HG02678 (cell line): ENCODE measurements around the gene KLRC3.
"Not testable (repeated sequence)": the region's sequence is repeated elsewhere in the genome, so short reads cannot be mapped to it uniquely, and the experiment has no call there.

ENCODE experiments used
- ATAC-seq: cut with Tn5 transposase; IDR thresholded peaks from one replicate; pipeline ENCODE4 v1.9.1; 2021; ENCODE audit warnings: mild to moderate bottlenecking, moderate library complexity; ENCODE audit not compliant: unreplicated experiment

Gene KLRC3

DNA sequence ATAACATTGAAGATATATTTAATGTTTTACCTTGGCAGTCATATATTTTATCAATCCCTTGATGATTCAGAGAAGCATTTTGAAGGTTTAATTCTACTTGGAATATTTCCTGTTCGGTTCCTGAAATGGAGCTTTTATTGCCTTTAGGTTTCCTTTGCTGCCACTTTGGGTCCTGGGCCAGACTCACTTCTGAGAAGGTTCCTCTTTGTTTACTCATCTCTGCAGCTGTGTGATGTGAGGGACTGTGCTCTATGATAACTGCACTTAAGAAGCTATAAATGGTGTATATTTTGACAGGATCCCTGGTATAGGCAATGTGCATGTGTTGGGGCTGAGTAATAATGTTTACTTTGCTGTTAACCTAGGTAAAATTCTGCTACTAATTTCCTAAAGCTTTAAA is at the start of gene KLRC3:
Gene KLRC3 (minus strand): TSS at position 262 of the 400 bp plus-strand sequence. CDS start 45 bp downstream, at position 217.
- ATAC-seq, result not testable (repeated sequence)

DNA sequence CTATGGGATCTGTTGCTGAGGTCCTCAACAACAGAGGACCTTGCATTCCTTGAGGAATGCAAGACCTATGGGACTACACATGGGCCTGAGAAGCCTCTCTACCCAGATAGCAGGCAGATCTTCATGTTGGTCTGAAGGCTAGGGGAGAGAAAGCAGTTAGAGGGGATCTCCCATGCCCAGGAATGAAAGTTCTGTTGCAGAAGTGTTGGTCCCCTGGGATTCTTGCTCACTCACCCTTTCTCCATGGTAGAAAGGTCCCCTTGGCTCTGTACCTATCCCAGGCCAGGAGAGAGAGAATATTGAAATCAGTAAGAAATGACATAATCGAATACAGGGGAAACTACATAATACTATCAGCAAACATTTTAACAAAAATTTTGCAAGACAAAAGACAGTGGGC is 49.3 kb upstream of the KLRC3 start:
- ATAC-seq, result no peak

DNA sequence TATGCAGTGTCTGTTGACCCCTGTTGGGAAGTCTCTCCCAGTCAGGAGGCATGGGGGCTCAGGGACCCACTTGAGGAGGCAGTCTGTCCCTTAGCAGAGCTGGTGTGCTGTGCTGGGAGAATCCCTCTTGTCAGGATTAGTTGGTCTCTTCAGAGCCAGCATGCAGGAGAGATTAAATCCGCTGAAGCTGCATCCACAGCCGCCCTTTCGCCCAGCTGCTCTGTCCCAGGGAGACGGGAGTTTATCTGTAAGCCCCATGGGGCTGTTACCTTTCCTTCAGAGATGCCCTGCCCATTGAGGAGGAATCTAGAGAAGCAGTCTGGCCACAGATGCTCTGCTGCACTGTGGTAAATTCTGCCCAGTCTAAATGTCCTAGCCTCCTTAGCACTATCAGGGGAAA is 45.9 kb upstream of the KLRC3 start:
- ATAC-seq, result no peak

DNA sequence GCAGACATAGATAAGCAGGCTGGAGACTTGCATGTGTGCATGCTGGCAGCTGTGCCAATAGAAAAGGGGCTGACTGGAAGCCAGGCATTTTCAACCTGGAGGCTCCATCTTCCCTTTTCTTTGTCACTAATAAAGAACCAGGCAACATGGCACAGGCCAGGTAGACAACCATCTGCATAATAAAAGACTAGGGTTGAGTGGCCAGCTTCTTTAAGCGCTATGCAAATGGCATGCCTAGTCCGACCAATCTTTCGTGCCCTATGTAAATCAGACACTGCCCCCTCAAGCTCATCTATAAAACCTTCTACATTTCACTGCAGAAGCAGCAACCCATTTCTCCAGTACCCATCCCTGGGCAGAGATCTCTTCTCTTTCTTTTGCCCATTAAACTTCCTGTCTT is 37.4 kb upstream of the KLRC3 start:
- no peak for ATAC-seq

DNA sequence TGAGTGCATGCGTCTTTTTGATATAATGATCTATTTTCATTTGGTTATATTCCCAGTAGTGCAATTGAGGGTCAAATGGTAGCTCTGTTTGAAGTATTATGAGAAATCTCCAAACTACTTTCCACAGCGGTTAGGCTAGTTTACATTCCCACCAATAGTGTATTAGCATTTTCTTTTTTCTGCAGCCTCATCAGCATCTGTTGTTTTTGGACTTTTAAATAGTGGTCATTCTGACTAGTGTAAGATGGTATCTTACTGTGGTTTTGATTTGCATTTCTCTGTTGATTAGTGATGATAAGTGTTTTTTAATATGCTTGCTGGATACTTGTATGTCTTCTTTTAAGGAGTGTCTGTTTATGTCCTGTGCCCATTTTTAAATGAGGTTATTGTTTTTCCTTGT is 36.5 kb upstream of the KLRC3 start:
- no peak for ATAC-seq

DNA sequence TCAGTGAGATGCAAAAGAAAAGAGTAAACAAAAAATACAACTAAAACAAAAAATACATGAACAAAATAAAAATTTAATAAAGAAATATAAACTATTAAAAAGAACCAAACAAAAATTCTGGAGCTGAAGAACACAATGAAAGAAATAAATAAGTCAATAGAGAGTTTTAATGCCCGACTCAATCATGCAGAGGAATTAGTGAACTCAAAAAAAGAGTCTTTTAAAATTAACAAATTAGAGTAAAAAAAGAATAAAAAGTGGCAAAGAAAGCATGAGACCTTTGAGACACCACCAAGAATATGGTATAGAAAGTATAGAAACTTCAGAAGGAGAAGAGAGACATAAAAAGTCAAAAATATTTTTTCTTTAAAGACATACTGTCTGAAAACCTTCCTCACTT is 35.4 kb upstream of the KLRC3 start:
- ATAC-seq, result no peak

DNA sequence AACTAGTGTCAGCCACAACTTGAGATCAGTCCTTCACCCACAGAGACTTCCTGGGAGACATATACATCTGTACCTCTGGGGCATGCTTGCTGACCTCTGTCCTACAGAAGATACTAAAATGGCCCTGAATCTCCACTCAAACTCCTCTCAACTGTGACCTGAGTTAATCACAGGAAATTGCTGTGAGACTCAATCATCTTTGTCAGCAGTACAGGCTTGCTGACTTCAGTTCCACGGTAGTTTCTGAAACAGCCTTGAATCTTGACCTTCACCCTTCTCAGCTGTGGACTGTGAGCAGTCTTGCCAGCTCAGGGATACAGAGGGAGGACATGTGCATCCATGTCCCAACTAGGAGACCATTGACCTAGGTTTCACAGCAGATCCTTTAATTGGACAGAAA is 34.1 kb upstream of the KLRC3 start:
- no peak for ATAC-seq

DNA sequence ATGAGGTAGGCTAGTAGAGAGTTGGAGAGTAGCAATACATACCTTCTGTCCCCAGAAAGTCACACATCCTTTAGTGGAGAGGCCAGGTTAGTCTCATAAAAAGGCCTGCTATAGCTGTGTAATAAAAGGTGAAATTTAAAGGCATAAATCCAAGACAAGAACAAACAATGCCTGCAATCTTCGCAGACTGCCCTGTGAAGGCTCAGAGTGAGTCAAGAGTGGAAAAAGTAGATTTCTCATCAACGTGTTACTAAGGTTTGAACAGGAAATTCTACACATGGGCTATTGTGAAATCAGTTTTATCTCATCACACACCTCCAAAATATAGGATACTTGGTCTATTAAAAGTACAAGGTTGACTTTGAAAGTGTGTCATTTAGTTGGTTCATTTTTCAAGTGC is 32.8 kb upstream of the KLRC3 start, which contains the start of gene KLRC1:
Gene KLRC1 (minus strand): TSS at position 222 of the 400 bp plus-strand sequence. CDS start 2,221 bp downstream, outside the sequence.
- no peak for ATAC-seq

DNA sequence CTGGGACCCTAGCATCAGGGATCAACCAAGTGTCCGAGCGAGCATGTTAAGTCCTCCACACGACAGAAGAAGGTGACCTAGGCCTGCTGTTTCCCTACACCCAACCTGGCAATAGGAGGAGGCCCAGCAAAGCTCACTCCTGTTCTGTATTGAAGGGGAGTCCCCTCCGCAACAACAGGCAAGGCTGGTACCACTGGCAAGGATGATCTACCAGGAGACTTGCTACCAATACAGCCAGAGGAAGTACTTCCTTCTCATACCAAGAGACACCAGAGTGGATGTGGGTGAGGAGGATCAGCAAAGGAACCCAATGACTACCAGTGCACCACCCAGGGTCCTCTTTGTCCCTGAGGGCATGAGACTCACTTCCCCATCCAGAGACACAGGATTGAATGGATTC is 27.8 kb upstream of the KLRC3 start:
- ATAC-seq, result no peak

DNA sequence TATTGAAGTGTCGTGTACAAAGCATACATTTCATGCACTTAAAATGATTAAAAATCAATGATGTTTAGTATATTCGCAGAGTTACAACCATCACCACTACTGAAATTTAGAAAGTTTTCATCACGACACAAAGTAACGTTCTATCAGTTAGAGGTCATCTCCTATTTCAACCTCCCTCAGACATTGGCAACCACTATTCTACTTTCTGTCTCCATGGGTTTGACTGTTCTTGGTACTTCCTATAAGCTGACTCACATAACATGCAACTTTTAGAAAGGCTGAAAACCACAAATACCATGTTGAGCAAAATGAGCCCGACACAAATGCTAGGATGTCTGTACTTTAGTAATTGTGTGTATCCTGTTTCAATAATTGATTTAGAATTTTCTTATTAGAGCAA is 25.7 kb upstream of the KLRC3 start:
- not testable (repeated sequence) for ATAC-seq

DNA sequence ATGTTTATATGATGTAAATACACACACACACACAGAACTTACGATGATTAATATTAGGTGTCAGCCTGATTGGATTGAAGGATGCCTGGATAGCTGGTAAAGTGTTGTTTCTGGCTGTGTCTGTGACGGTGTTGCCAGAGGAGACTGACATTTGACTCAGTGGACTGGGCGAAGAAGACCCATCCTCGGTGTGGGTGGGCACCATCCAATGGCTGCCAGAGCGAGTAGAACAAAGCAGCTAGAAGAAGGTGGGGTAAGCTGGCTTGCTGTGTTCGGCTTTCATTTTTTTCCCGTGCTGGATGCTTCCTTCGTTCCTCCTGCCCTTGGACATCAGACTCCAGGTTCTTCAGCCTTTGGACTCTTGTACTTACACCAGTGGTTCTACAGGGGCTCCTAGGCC is 20.7 kb upstream of the KLRC3 start:
- not testable (repeated sequence) for ATAC-seq

DNA sequence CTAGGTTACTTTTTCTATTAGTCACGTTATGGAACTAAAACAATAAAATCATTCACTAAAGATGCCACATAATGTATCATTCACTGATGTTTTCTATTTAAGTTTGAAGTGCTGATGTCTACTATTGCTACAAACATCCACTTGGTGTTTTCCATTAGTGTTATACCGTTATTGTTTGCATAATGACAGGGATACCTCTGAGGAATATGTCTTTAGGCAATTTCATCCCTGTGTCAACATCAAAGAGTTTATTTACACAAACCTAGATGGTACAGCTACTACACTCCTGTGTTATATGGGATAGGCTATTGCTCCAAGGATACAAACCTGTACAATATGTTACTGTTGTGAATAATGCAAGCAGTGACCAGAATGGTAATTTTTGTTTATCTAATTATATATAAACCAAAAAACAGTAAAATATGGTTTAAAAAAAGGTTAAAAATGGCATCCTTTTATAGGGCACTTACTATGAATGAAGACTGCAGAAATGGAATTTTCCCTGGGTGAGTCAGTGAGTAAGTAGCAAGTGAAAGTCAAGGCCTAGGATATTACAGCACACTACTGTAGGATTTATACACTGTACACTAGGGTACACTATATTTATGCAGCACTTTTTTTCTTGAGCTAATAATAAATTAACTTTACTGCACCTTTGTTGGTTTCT is 19.3 kb upstream of the KLRC3 start:
- ATAC-seq, result not testable (repeated sequence)

DNA sequence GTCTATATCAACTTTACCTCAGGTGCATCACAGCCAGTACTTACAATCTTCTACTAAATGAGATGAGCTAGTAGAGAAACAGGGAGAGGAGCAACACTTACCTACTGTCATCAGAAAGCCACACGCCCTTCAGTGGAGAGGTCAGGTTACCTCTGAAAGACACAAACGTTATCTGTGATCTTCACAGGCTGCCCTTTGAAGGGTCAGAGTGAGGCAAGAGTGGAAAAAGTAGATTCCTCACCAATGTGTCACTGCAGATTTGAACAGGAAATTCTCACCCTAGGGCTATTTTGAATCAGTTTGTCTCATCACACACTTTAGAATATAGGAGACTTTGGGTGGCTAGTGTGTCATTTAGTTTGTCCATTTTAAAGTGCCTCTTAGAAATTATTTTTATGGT is 17.2 kb upstream of the KLRC3 start:
- ATAC-seq, result not testable (repeated sequence)

DNA sequence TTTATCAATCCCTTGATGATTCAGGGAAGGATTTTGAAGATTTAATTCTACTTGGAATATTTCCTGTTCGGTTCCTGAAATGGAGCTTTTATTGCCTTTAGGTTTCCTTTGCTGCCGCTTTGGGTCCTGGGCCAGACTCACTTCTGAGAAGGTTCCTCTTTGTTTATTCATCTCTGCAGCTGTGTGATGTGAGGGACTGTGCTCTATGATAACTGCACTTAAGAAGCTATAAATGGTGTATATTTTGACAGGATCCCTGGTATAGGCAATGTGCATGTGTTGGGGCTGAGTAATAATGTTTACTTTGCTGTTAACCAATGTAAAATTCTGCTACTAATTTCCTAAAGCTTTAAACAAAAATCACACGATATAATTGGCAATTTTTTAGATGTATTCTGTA is 15.4 kb upstream of the KLRC3 start, which contains the start of gene KLRC2:
Gene KLRC2 (minus strand): TSS at position 195 of the 400 bp plus-strand sequence. CDS start 24 bp downstream, at position 171.
- ATAC-seq, result not testable (repeated sequence)

DNA sequence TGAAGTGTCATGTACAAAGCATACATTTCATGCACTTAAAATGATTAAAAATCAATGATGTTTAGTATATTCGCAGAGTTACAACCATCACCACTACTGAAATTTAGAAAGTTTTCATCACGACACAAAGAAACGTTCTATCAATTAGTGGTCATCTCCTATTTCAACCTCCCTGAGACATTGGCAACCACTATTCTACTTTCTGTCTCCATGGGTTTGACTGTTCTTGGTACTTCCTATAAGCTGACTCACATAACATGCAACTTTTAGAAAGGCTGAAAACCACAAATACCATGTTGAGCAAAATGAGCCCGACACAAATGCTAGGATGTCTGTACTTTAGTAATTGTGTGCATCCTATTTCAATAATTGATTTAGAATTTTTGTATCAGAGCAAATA is 10.2 kb upstream of the KLRC3 start:
- ATAC-seq, result not testable (repeated sequence)

DNA sequence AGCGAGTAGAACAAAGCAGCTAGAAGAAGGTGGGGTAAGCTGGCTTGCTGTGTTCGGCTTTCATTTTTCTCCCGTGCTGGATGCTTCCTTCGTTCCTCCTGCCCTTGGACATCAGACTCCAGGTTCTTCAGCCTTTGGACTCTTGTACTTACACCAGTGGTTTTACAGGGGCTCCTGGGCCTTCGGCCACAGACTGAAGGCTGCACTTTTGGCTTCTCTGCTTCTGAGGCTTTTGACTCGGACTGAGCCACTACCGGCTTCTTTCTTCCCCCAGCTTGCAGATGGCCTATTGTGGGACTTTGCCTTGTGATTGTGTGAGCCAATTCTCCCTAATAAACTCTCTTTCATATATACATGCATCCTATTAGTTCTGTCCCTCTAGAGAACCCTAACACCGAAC is 5.5 kb upstream of the KLRC3 start:
- not testable (repeated sequence) for ATAC-seq

DNA sequence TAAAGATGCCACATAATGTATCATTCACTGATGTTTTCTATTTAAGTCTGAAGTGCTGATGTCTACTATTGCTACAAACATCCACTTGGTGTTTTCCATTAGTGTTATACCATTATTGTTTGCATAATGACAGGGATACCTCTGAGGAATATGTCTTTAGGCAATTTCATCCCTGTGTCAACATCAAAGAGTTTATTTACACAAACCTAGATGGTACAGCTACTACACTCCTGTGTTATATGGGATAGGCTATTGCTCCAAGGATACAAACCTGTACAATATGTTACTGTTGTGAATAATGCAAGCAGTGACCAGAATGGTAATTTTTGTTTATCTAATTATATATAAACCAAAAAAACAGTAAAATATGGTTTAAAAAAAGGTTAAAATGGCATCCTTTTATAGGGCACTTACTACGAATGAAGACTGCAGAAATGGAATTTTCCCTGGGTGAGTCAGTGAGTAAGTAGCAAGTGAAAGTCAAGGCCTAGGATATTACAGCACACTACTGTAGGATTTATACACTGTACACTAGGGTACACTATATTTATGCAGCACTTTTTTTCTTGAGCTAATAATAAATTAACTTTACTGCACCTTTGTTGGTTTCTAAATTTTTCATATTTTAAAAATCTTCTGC is 4.0 kb upstream of the KLRC3 start:
- ATAC-seq, result not testable (repeated sequence)

DNA sequence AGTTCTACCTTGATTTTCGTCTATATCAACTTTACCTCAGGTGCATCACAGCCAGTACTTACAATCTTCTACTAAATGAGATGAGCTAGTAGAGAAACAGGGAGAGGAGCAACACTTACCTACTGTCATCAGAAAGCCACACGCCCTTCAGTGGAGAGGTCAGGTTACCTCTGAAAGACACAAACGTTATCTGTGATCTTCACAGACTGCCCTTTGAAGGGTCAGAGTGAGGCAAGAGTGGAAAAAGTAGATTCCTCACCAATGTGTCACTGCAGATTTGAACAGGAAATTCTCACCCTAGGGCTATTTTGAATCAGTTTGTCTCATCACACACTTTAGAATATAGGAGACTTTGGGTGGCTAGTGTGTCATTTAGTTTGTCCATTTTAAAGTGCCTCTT is 1.8 kb upstream of the KLRC3 start:
- not testable (repeated sequence) for ATAC-seq

DNA sequence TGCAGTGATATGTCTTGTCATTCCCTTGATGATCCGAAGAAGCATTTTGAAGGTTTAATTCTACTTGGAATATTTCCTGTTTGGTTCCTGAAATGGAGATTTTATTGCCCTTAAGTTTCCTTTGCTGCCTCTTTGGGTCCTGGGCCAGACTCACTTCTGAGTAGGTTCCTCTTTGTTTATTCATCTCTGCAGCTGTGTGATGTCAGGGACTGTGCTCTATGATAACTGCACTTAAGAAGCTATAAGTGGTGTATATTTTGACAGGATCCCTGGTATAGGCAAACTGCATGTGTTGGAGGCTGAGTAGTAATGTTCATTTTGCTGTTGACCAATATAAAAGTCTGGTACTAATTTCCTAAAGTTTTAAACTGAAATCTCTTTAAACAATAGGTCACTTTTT is 11.0 kb downstream of the KLRC3 start, which contains the start of gene KLRC4:
Gene KLRC4 (minus strand): TSS at position 366 of the 400 bp plus-strand sequence. CDS start 182 bp downstream, at position 184.
- ATAC-seq, result no peak

DNA sequence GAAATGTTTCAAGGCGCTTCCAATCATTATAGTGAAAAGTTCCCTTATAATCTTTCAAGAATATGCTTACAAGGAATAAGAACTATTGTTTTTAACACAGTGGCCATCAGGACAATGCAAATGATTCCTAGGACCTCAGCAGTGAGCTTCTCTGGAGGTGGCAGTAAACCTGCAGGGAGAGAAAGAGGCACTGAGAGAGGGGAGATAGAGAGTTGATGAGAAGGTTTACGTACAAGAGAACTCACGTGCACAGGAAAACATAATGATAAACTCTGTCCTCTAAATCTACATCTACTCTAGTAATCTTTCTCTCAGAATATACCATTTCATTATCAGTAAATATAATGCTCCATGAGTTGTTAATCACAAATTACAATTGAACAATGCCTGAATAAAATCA is 11.6 kb downstream of the KLRC3 start:
- ATAC-seq, result no peak

DNA sequence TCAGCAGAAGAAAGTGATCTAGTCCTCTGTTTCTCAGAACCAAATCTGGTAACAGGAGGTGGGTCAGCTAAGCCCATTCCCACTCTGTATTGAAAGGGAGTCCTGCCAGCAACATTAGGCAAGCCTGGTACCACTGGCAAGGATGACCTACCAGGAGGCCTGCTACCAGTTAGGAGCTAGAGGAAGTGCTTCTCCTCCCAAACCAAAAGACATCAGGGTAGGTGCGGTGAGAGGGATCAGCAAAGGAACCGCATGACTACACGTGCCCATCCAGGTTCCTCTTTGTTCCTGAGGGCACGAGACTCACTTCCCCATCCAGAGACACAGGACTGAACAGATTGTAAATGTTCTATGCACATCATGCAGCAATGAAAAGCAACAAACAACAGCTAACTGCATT is 13.7 kb downstream of the KLRC3 start:
- ATAC-seq, result no peak

DNA sequence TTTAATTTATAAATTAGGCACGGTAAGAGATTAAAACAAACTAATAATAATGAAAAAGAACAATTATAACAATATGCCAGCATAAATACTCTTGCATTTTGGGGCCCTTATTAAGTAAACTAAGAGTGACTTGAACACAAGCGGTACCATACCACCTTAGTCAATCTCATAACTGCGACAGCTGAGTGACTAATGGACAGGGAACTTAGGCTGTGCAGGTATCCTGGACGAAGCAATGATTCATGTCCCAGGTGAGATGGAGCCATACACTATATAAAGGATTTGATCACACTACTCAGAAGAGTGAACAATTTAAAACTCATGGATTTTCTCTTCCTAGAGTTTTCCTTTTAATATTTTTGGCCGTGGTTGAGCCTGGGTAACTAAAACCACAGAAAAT is 15.1 kb downstream of the KLRC3 start:
- no peak for ATAC-seq
